HG03354 (cell line): ENCODE results near the gene ARHGAP45.
"Not testable (repeated sequence)": the region's sequence is repeated elsewhere in the genome, so short reads cannot be mapped to it uniquely, and the experiment has no call there.

Experiments used
- ATAC-seq: cut with Tn5 transposase; IDR thresholded peaks from one replicate; pipeline ENCODE4 v1.9.1; 2021; ENCODE audit warnings: mild to moderate bottlenecking; ENCODE audit not compliant: unreplicated experiment, poor library complexity, severe bottlenecking

The ARHGAP45 gene

GRCh38 chr19:1066748-1067340 is at the start of gene ARHGAP45:
Gene ARHGAP45 (plus strand): TSS chr19:1067167. CDS start chr19:1067406, 239 bp downstream.
- ATAC-seq, result peak; percentile 34

GRCh38 chr19:1017906-1018305 is 49.1 kb upstream of the ARHGAP45 start:
- ATAC-seq, result no peak

- ATAC-seq, result no peak
These were observed 48.6 kb upstream of the ARHGAP45 start for GRCh38 chr19:1018393-1018792.

GRCh38 chr19:1018932-1019615 is 47.9 kb upstream of the ARHGAP45 start:
- ATAC-seq, result no peak

- no peak for ATAC-seq
These were observed 47.4 kb upstream of the ARHGAP45 start for GRCh38 chr19:1019616-1019961.

GRCh38 chr19:1019980-1020867 is 46.7 kb upstream of the ARHGAP45 start:
- no peak for ATAC-seq

- ATAC-seq, result peak; percentile 80
These were observed 46.0 kb upstream of the ARHGAP45 start, which contains the start of gene TMEM259 for GRCh38 chr19:1020868-1021425. Gene TMEM259 (minus strand): TSS chr19:1021123. CDS start chr19:1020996, 127 bp downstream.

- ATAC-seq, result not testable (repeated sequence)
These were observed 43.1 kb upstream of the ARHGAP45 start for GRCh38 chr19:1023883-1024188.

GRCh38 chr19:1025080-1025479 is 41.9 kb upstream of the ARHGAP45 start:
- not testable (repeated sequence) for ATAC-seq

- peak; percentile 48 for ATAC-seq
These were observed 40.8 kb upstream of the ARHGAP45 start, which contains the start of gene CNN2 for GRCh38 chr19:1025960-1026782. Gene CNN2 (plus strand): TSS chr19:1026608. CDS start chr19:1026662, 54 bp downstream.

GRCh38 chr19:1026783-1027649 is 40.0 kb upstream of the ARHGAP45 start:
- ATAC-seq, result no peak

GRCh38 chr19:1027650-1028061 is 39.3 kb upstream of the ARHGAP45 start:
- no peak for ATAC-seq

- ATAC-seq, result no peak
These were observed 38.7 kb upstream of the ARHGAP45 start for GRCh38 chr19:1028062-1028926.

GRCh38 chr19:1032264-1032867 is 34.6 kb upstream of the ARHGAP45 start:
- no peak for ATAC-seq

GRCh38 chr19:1035998-1036621 is 30.9 kb upstream of the ARHGAP45 start:
- no peak for ATAC-seq

GRCh38 chr19:1037621-1038064 is 29.3 kb upstream of the ARHGAP45 start:
- ATAC-seq, result no peak
